T-helper 17 cell (primary cell): ENCODE data around the gene LRCH1. TPM values are rescaled to one million over a fixed set of nuclear protein-coding genes. Genes with fewer than 3 reads are reported as not detected.

ENCODE experiments used
- ATAC-seq: fragments of 150-1000 bp; cut with Tn5 transposase; 2 replicates; pipeline ENCODE4 v1.10.0; 2021; ENCODE audit warnings: mild to moderate bottlenecking, moderate library complexity
- DNase-seq, 3 donors: peaks; one replicate each; pipeline versions ENCODE4 v3.0.0 to v3.0.0-alpha.2; 2020 to 2021
- H3K9me3 ChIP-seq: one replicate; pipeline ENCODE4 v1.7.0; 2013; ENCODE audit warnings: low read length, mild to moderate bottlenecking; ENCODE audit not compliant: control insufficient read depth, poor library complexity, severe bottlenecking
- H3K27ac Mint-ChIP-seq: one replicate; pipeline ENCODE4 v1.8.0; 2022; ENCODE audit warnings: mild to moderate bottlenecking, moderate library complexity, mixed read lengths
- H3K27me3 Mint-ChIP-seq: one replicate; pipeline ENCODE4 v1.8.0; 2022; ENCODE audit warnings: mixed read lengths
- H3K36me3 Mint-ChIP-seq: one replicate; pipeline ENCODE4 v1.8.0; 2022; ENCODE audit warnings: low read depth, mixed read lengths
- H3K4me1 Mint-ChIP-seq: one replicate; pipeline ENCODE4 v1.8.0; 2022; ENCODE audit warnings: mild to moderate bottlenecking, mixed read lengths
- H3K4me3 Mint-ChIP-seq: one replicate; pipeline ENCODE4 v1.8.0; 2022; ENCODE audit warnings: mild to moderate bottlenecking, moderate library complexity, mixed read lengths
- total RNA-seq, 4 donors: library from RNA in 2 of 4; stranded (reverse) in 2 of 4; gene quantifications; one replicate each; pipeline ENCODE4 v1.2.3 and lab custom pipeline; 2022 to 2026

Gene LRCH1
- total RNA-seq, 2 donors from 2014 or later, result 18.5 to 19.0 TPM

DNA sequence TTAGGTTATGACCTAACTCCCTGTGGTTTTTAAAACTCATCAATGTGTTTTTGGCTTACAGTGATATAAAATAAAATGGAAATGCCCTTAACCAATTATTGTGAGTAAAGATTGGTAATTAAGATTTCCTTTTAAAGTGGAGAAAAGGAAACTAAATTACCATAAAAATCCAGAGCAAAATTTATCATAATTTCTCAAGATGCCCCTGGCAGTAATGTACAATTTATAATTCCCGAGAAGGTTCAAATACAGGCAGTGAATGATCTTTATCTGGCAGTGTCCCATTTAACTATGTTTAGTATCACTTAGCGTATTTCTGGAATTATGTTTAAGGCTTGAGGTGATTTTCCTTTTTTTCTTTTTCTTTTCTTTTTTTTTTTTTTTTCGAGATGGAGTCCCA is 182.5 kb downstream of the LRCH1 start:
- ATAC-seq (no peak), DNase-seq (no peak)
- H3K27me3 Mint-ChIP-seq, result no peaks in the 10 kb centered on the region
- no peaks in the 10 kb centered on the region for H3K4me1 Mint-ChIP-seq
- peaks cover 7% of the 10 kb centered on the region for H3K36me3 Mint-ChIP-seq
- H3K27ac Mint-ChIP-seq, result no peak overlapping the region
- H3K4me3 Mint-ChIP-seq, result no peak overlapping the region
- no peaks in the 10 kb centered on the region for H3K9me3 ChIP-seq

DNA sequence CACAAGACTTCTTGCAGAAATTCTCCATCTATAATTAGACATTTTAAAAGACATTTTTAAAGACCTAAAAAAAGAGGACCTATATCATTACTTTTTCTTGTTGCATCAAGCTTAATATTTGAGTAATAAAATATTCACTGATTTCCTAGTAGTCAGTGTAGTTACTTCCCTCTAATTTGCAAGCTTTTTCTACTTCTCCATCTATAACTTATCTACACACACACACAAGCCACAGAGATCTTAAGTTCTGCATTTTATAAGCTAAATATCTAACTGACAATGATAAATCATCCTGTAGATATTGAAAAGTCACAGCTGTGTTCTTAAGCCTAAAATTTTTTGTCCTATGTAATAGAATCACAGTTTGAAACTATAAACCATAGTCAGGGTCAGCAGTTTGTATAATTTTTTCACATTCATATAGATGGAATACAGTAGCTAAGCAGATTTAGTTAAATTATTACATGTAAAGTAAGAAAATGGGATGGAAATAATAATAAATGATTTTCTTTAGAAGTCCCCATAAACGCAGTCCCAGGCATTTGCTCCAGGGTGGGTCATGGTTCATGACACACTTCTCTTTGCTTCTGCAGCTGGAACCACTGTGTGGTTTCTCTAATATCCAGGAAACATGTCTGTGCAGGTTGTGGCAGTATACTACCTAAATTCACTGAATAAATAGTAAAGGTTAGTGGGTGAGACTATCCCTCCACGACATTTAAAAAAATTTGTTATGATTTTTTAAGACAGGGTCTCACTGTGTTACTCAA is 183.8 kb downstream of the LRCH1 start:
- Mint-ChIP-seq H3K36me3 (peaks cover 7% of the 10 kb centered on the region), H3K27me3 (no peaks in the 10 kb centered on the region), H3K4me1 (no peaks in the 10 kb centered on the region), H3K27ac (no peak overlapping the region), H3K4me3 (no peak overlapping the region)
- no peak for DNase-seq
- ATAC-seq, result no peak
- no peaks in the 10 kb centered on the region for H3K9me3 ChIP-seq

DNA sequence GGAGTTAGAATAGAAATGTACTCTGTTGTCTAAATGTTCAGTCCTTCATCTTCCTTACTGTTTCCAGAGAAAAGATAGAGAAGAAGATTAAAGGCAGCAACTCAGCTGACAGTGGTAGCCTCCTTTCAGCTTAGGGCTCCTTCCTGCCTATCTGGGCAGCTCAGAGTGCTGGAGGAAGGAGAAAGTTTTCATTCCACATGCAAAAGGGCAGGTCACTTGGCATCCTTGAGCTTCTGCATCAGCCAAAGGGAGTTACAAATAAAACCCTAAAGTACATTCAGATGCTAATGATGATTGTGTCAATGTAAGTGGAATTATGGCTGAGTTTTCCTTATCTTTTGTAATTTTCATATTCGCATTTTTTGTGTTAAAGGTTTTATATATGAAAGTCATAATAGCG is 185.1 kb downstream of the LRCH1 start:
- DNase-seq (no peak), ATAC-seq (no peak)
- no peaks in the 10 kb centered on the region for H3K4me1 Mint-ChIP-seq
- H3K27ac Mint-ChIP-seq, result no peak overlapping the region
- H3K36me3 Mint-ChIP-seq, result peaks cover 9% of the 10 kb centered on the region
- no peaks in the 10 kb centered on the region for H3K27me3 Mint-ChIP-seq
- H3K4me3 Mint-ChIP-seq, result no peak overlapping the region
- H3K9me3 ChIP-seq, result no peaks in the 10 kb centered on the region

DNA sequence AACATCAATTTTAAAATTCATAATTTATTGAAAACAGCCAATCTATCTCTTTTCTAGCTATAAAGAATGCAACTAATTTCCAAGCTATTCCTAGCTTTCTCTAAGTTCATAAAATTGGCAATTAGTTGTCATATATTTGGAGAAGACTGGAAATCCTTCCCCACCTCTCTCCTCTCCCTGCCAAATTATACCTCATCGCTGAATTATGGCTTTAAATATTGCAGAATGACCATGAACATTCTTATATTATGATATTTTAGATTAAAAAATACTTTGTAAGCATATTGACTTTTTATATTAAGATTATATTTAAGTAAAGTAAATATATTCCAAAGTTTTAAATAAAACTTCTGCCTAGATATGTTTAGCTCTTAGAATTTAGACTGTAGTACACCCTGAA is 185.8 kb downstream of the LRCH1 start:
- Mint-ChIP-seq H3K27me3 (no peaks in the 10 kb centered on the region), H3K27ac (no peak overlapping the region), H3K36me3 (peaks cover 9% of the 10 kb centered on the region), H3K4me1 (no peaks in the 10 kb centered on the region), H3K4me3 (no peak overlapping the region)
- no peaks in the 10 kb centered on the region for H3K9me3 ChIP-seq
- DNase-seq (no peak), ATAC-seq (no peak)

DNA sequence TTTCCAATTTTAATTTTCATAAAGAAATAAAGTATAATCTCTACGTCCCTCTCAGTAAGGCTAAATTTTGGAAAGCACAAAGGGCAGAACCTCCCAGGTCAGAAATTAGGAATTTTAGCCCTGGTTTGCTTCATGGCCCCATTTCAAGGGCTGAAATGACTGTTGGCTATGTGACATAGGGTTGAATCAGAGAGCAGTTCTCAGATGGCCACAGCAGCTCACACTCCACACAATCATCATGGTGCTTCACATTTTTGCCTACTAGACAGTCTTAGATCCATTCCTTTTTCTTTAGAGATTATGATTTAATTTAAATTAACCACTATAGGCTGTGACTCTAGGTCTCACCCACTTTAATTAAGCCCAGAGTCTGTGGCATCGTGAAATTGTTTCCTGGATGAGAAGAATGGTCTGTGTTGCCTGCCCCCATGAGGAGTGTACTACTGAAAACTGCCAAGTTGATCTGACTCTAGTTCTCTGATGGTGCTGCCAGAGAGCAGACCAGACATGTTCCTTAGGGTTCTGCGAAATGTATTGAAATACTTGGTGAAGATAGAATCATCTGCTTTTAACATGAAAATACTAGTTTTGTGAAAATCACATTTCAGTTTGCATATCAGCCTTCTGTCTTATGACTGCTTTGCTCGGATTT is 186.6 kb downstream of the LRCH1 start:
- no peak overlapping the region for H3K27ac Mint-ChIP-seq
- peaks cover 9% of the 10 kb centered on the region for H3K36me3 Mint-ChIP-seq
- no peaks in the 10 kb centered on the region for H3K4me1 Mint-ChIP-seq
- no peak for ATAC-seq
- H3K9me3 ChIP-seq, result no peaks in the 10 kb centered on the region
- DNase-seq, result no peak
- no peak overlapping the region for H3K4me3 Mint-ChIP-seq
- no peaks in the 10 kb centered on the region for H3K27me3 Mint-ChIP-seq

DNA sequence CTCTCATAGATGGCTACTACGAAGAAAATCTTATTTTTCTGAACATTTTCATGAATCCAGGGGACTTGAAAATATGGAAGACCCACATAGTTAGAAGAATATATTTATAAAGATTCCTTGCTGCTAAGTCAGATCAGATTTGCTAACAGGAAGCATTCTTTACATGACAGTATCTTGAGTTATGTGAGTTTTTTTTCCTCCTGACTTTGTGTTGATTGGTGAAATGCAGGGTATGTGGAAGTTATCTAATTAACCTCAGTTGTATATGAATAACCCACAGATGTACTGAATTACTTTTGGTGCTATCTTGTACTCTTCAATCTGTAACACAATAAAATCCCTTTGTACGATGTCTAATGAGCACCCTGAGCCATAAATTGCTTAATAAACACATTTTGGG is 190.2 kb downstream of the LRCH1 start:
- no peak for DNase-seq
- H3K4me1 Mint-ChIP-seq, result no peaks in the 10 kb centered on the region

DNA sequence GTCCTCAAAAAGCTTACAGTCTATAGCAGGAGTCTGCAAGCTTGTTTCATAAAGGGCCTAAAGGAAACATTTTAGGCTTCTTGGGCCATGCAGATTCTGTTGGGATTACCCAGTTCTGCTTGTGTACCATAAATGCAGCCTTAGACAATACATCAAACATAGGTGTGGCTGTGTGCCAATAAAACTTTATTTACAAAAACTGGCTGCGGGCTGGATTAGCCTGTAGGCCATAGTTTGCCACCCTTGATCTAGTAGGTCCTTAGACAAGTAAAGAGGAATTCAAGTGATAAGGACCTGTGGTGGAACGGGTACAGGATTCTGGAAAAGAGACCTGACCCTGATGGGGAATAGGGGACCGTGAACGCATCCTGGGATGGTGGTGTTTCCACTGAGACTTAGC is 192.1 kb downstream of the LRCH1 start:
- no peaks in the 10 kb centered on the region for H3K4me1 Mint-ChIP-seq
- ATAC-seq (no peak), DNase-seq (no peak)
- no peak overlapping the region for H3K4me3 Mint-ChIP-seq
- H3K27me3 Mint-ChIP-seq, result no peaks in the 10 kb centered on the region
- H3K9me3 ChIP-seq, result no peaks in the 10 kb centered on the region
- no peak overlapping the region for H3K27ac Mint-ChIP-seq
- peaks cover 11% of the 10 kb centered on the region for H3K36me3 Mint-ChIP-seq

More for the DNA sequence above, 190.2 kb downstream of the LRCH1 start:
- no peaks in the 10 kb centered on the region for H3K27me3 Mint-ChIP-seq
- H3K9me3 ChIP-seq, result no peaks in the 10 kb centered on the region
- H3K36me3 Mint-ChIP-seq, result peaks cover 11% of the 10 kb centered on the region
- H3K27ac Mint-ChIP-seq, result no peak overlapping the region
- H3K4me3 Mint-ChIP-seq, result no peak overlapping the region
- ATAC-seq, result no peak

DNA sequence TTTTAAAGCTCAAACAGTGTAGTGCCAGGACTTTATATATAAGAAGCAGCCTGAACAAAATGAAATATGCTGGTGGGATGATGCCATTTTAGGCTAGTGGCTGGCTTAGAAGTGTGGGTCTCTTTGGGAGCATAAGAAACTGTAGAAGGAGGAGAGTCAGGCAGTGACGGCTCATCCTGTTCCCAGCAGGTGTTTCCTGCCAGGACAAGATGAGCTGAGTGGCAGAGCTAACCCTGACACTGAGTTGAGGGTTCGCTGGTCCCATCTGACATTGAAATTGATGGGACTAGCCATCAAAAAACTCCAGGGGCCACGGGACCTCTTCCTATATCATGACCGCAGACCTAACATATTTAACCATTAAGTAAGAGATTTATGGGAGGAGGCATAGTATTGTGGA is 192.7 kb downstream of the LRCH1 start:
- DNase-seq, result no peak
- no peak overlapping the region for H3K27ac Mint-ChIP-seq
- no peak for ATAC-seq
- no peak overlapping the region for H3K4me3 Mint-ChIP-seq
- no peaks in the 10 kb centered on the region for H3K4me1 Mint-ChIP-seq
- no peaks in the 10 kb centered on the region for H3K27me3 Mint-ChIP-seq
- H3K36me3 Mint-ChIP-seq, result peaks cover 11% of the 10 kb centered on the region
- no peaks in the 10 kb centered on the region for H3K9me3 ChIP-seq

DNA sequence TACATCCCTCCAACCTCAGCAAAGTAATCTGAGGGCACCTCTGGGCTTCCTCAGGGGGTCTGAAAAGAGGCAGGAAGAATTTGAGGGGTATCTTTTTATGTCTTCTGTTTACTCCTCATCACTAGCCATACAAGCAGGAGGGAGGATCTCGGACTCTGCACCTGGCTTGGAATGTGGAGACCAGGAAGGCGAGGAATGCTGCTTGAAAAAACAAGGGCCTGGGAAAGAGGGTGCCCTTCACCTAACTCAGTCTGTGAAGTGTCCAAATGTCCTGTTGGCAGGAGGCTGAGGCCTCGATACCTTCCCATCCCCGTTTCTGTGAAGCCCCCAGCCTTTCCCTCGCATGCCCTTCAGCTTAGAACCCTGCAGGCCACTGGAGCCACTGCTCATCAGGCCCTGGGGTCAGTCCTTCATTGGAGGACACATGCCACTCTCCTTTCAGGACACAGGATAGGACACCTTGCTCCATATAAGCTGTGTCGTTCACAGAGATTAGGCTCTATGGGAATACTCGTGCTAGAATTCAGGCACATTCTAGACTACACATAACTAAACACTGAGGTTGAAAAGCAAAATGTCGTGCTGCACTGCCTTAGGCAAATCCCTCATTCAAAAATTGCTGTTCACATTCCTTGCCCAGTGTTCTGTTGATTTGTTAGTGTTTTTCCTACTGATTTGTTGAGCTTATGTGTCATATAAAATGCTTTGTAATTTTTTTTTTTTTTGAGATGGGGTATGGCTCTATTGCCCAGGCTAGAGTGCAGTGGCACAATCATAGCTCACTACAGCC is 194.3 kb downstream of the LRCH1 start:
- H3K27ac Mint-ChIP-seq, result no peak overlapping the region

DNA sequence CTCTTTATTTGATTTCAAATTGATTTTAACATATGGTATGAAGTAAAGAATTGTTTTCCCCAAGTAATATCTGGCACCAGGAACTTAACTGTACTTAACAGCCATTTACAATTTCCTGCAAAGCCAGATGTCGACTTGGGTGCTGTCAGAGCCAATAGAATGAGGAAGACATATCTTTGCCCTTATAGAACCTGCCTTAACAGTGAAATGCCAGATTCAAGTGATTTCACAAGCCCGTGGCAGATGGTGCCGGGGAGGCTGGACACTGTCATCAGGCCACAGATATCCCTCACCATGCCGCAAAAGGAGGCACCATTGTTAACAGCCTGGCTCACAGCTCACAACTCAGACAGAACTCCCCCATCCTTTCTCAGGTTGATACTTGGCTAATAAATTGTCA is 195.3 kb downstream of the LRCH1 start:
- Mint-ChIP-seq H3K4me1 (peaks cover 11% of the 10 kb centered on the region), H3K4me3 (no peak overlapping the region), H3K36me3 (peaks cover 4% of the 10 kb centered on the region), H3K27ac (no peak overlapping the region), H3K27me3 (no peaks in the 10 kb centered on the region)
- no peak for DNase-seq
- no peak for ATAC-seq
- H3K9me3 ChIP-seq, result no peaks in the 10 kb centered on the region

More for the DNA sequence above, 194.3 kb downstream of the LRCH1 start:
- Mint-ChIP-seq H3K4me3 (no peak overlapping the region), H3K27me3 (no peaks in the 10 kb centered on the region), H3K36me3 (peaks cover 4% of the 10 kb centered on the region), H3K4me1 (peaks cover 11% of the 10 kb centered on the region)
- no peak for ATAC-seq
- H3K9me3 ChIP-seq, result no peaks in the 10 kb centered on the region
- DNase-seq, result no peak

DNA sequence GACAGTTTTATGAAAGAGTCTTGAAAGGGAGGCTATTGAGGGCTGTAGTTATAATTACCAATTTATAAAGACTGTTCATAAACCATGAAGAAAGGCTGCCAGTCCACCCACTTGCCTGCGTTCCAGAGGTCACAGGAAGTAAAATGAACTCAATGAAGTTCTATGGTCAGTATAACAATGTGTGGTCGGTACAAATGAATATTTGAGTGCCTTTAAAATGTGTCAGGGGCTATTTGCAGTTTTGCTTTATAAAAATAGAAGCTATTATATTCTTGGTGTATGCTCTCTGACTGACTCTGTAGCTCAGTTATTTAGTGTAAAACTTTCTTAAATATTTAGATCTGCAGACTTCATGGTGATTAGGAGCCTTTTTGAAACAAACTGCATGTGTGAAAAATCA is 197.0 kb downstream of the LRCH1 start:
- no peaks in the 10 kb centered on the region for H3K9me3 ChIP-seq
- DNase-seq, result no peak
- Mint-ChIP-seq H3K4me3 (no peak overlapping the region), H3K36me3 (peaks cover 4% of the 10 kb centered on the region), H3K4me1 (peaks cover 11% of the 10 kb centered on the region), H3K27ac (no peak overlapping the region), H3K27me3 (no peaks in the 10 kb centered on the region)
- no peak for ATAC-seq

DNA sequence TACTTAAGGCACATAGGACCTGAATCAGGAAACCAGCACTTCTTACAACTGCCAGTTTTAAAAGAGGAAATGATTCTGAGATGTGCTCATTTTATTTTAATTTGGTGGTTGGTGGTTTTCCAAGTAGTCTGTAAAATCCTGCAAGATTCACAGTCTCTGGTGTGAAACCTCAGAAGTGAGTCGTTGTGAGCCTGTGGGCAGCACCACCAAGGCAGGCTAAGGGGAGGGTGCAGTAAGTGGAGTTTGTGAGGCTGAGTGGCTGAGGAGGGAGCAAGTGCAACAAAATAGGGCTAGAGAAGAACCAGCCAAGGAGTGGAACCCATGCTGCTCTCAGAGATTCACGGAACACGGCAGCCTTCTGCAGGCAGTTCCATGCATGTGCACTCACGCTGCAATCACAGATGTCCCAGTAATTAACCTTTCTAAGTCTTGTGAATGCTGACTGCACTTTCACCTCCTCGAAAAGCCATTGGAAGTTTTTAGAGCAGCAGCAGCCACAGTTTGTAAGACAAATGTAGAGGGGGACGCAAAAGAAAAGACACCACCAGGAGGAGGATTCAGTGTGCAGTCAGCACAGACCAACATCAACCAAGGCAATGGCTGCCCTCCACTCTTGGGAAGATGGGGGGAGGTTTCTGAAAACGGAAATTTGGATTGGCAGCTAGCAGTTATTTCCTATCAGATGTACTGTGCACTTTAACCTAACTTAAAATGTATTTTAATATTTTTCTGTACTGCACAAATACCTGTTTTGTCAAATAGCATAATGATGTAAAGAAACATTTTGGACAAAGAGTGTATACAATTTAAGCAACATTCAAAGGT is 199.1 kb downstream of the LRCH1 start:
- no peaks in the 10 kb centered on the region for H3K9me3 ChIP-seq
- peak overlapping the region; percentile 89 for H3K27ac Mint-ChIP-seq
- peak overlapping the region; percentile 56 for H3K4me3 Mint-ChIP-seq
- peaks cover 3% of the 10 kb centered on the region for H3K27me3 Mint-ChIP-seq
- H3K36me3 Mint-ChIP-seq, result no peaks in the 10 kb centered on the region
- DNase-seq, result no peak
- H3K4me1 Mint-ChIP-seq, result peaks cover 11% of the 10 kb centered on the region
- ATAC-seq, result peak; percentile 88

DNA sequence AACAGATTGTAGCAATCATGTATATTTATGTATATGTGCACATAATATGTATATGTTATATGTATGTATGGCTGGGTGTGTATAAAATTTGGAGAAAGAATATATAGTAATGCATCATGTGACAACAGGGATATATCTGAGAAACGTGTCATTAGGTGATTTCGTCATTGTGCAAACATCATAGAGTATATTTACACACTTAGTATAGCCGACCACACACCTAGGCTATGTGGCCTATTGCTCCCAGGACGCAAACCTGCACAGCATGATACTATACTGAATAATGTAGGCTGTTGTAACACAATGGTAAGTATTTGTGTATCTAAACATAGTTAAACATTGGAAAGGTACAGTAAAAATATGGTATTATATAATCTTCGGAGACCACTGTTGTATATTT is 200.2 kb downstream of the LRCH1 start:
- Mint-ChIP-seq H3K4me3 (no peak overlapping the region), H3K27ac (no peak overlapping the region), H3K36me3 (peaks cover 3% of the 10 kb centered on the region), H3K27me3 (peaks cover 14% of the 10 kb centered on the region), H3K4me1 (peaks cover 16% of the 10 kb centered on the region)
- DNase-seq, result no peak
- ATAC-seq, result no peak
- no peaks in the 10 kb centered on the region for H3K9me3 ChIP-seq
